ENCODE results near the gene OR2AE1. TPM values are rescaled to one million over a fixed set of nuclear protein-coding genes. Genes with fewer than 3 reads are reported as not detected.

Gene OR2AE1
- total and polyA plus RNA-seq, 9 of the 15 experiments (the other 6 are each of a cell fraction or from before 2014, with no cell fraction given): 0.27 TPM; not detected in 8

DNA sequence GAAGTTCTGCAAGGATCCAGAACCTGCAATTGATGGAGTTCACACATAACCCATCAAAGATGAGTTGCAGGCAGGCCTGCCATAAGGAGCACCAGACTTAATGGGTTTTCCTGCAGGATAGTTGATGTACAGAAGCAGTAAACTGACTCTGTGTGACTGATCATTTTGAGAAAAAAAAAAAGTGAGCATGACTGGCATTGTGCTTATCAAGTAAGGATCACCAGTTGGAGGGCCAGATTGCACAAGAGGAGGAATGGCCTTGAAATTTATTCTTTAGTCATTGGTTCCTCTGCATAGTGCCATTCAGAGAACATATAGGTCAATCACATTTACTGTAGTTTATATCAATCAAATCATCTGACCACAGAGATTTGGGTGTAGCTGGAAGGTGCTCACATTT lies 45.2 kb downstream of the OR2AE1 start (continued):
- no peak for TF ChIP-seq BCL6 (CRISPR knock-in tag; IDR thresholded peaks at IDR 0.05)

DNA sequence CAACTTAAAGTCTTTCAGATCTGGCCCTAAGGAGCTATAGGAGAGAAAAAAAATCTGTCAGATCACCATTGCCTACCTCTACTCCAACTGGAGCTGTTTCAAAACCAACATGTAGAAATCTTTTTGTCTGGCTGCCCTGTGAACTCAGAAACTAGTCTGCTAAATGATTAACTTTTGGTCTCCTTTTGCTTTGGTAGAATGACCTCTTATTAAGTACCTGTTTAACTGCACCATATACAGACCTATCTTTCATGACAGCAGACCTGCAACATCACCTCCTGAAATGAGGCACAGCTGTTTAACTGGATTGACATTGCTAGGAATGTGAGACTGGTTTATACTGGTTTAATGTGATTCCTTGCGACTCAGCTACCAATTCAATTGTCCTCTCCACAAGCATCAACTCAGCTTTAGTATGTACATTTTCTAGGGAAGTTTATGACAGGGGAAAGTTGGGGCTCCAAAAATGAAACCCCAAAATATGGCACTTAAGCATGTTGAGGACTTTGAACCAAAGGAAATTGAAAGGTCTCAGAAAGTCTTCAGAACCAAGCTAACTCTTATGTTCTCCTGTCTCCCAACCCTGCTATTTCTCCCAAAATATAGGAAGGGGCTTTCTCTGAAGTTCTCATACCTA lies 47.2 kb downstream of the OR2AE1 start:
- no TSS peak for BruUV-seq (replicated peaks)
- Histone ChIP-seq H3K9me1 (ENCODE audit: control insufficient read depth, insufficient read depth, low read length) (no peaks in the 10 kb centered on the region), H3K27ac (ENCODE audit: extremely low read depth, low read depth, low read length) (no peak overlapping the region), H3K4me3 (no peak overlapping the region), H3K79me2 (ENCODE audit: control insufficient read depth, insufficient read depth, low read length) (no peaks in the 10 kb centered on the region), H3K36me3 (ENCODE audit: control insufficient read depth, insufficient read depth, low read length) (no peaks in the 10 kb centered on the region), H3K9me3 (replicated peaks; ENCODE audit: control insufficient read depth, insufficient read depth, low read depth, low read length) (no peaks in the 10 kb centered on the region), H3K27me3 (ENCODE audit: control insufficient read depth in 2 of 2, insufficient read depth in 2 of 2, low read length in 2 of 2) (no peaks in the 10 kb centered on the region), H2AFZ (ENCODE audit: low read depth, low read length) (0 out of 2 replicates have a peak overlapping the region, but pooled peaks have one; percentile 29), H3K4me2 (ENCODE audit: insufficient read depth, low read length) (no peak overlapping the region), H3K9ac (ENCODE audit: insufficient read depth in 1 of 2, low read depth in 2 of 2, low read length in 2 of 2) (no peak overlapping the region), H3K4me1 (replicated peaks in 1 of 2; ENCODE audit: control insufficient read depth in 2 of 2, insufficient read depth in 2 of 2, low read length in 2 of 2) (peaks cover 4 to 45% of the 10 kb centered on the region in 2 experiments), H4K20me1 (replicated peaks; ENCODE audit: control insufficient read depth, insufficient read depth, low read length) (no peaks in the 10 kb centered on the region)
- FAIRE-seq (peak; percentile 79), DNase-seq (ENCODE audit: extremely low read depth in 1 of 4, low spot score in 3 of 4) (no peak), ATAC-seq (no peak)
- ChIA-PET POLR2A (interaction anchor here (0.6 to 1.0 kb wide), 4 partner anchors 11 to 602 kb away, joined by 3 to 4 read pairs (median 3); no protein-coding TSS in a partner anchor), CTCF (ENCODE audit: low intra/inter-chr PET ratio) (no interaction called here)
- in situ Hi-C loops (cut with MboI): no loop called here
- WGBS (ENCODE audit: insufficient coverage, low coverage, missing lambda C conversion rate): 33% methylated on average over 1 of the region's 1 CpG
- intact Hi-C loops (cut with micrococcal nuclease): loop anchor here (5.0 kb wide), 1 partner anchor 37 kb away; no protein-coding TSS in a partner anchor
- TF ChIP-seq, protein P1, sequence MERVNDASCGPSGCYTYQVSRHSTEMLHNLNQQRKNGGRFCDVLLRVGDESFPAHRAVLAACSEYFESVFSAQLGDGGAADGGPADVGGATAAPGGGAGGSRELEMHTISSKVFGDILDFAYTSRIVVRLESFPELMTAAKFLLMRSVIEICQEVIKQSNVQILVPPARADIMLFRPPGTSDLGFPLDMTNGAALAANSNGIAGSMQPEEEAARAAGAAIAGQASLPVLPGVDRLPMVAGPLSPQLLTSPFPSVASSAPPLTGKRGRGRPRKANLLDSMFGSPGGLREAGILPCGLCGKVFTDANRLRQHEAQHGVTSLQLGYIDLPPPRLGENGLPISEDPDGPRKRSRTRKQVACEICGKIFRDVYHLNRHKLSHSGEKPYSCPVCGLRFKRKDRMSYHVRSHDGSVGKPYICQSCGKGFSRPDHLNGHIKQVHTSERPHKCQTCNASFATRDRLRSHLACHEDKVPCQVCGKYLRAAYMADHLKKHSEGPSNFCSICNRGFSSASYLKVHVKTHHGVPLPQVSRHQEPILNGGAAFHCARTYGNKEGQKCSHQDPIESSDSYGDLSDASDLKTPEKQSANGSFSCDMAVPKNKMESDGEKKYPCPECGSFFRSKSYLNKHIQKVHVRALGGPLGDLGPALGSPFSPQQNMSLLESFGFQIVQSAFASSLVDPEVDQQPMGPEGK (CRISPR knock-in tag; IDR thresholded peaks at IDR 0.05; ENCODE audit: borderline replicate concordance): no peak
- TF ChIP-seq IFI16 (CRISPR knock-in tag; IDR thresholded peaks at IDR 0.05) (no peak), NFXL1 (CRISPR knock-in tag; IDR thresholded peaks at IDR 0.05) (no peak), ELK1 (CRISPR knock-in tag; IDR thresholded peaks at IDR 0.05) (no peak), TAF7 (tag; IDR thresholded peaks at IDR 0.05) (0 out of 2 replicates have a peak, but pooled peaks have one; percentile 15), MYC (IDR thresholded peaks at IDR 0.05; ENCODE audit: low read depth, low read length) (no peak), MYC (CRISPR knock-in tag; IDR thresholded peaks at IDR 0.05; ENCODE audit: borderline replicate concordance, low read depth) (no peak), HEY1 (CRISPR knock-in tag; IDR thresholded peaks at IDR 0.05; ENCODE audit: borderline replicate concordance) (no peak), THRA (IDR thresholded peaks at IDR 0.05) (no peak)
- TF ChIP-seq, protein P2, sequence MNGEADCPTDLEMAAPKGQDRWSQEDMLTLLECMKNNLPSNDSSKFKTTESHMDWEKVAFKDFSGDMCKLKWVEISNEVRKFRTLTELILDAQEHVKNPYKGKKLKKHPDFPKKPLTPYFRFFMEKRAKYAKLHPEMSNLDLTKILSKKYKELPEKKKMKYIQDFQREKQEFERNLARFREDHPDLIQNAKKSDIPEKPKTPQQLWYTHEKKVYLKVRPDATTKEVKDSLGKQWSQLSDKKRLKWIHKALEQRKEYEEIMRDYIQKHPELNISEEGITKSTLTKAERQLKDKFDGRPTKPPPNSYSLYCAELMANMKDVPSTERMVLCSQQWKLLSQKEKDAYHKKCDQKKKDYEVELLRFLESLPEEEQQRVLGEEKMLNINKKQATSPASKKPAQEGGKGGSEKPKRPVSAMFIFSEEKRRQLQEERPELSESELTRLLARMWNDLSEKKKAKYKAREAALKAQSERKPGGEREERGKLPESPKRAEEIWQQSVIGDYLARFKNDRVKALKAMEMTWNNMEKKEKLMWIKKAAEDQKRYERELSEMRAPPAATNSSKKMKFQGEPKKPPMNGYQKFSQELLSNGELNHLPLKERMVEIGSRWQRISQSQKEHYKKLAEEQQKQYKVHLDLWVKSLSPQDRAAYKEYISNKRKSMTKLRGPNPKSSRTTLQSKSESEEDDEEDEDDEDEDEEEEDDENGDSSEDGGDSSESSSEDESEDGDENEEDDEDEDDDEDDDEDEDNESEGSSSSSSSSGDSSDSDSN (IDR thresholded peaks at IDR 0.05; ENCODE audit: borderline replicate concordance in 1 of 2, low read depth in 2 of 2, low read length in 2 of 2): no peak

All from K562 (cell line).